Rectal smooth muscle tissue (tissue), 1 donor: ENCODE data around the gene CREG1.

Experiments used
- H3K27ac ChIP-seq: one replicate; pipeline ENCODE4 v1.7.0; 2013; ENCODE audit warnings: low read depth, low read length, inconsistent platforms
- H3K27me3 ChIP-seq: one replicate; pipeline ENCODE4 v1.7.0; 2013; ENCODE audit warnings: low read length; ENCODE audit not compliant: control insufficient read depth, insufficient read depth
- H3K36me3 ChIP-seq: one replicate; pipeline ENCODE4 v1.7.0; 2013; ENCODE audit warnings: low read length; ENCODE audit not compliant: control insufficient read depth, insufficient read depth
- H3K4me1 ChIP-seq: one replicate; pipeline ENCODE4 v1.7.0; 2013; ENCODE audit warnings: low read length; ENCODE audit not compliant: control insufficient read depth, insufficient read depth
- H3K4me3 ChIP-seq: one replicate; pipeline ENCODE4 v1.7.0; 2013; ENCODE audit warnings: low read length
- H3K9ac ChIP-seq: one replicate; pipeline ENCODE4 v1.7.0; 2013; ENCODE audit warnings: low read length

CREG1 gene

DNA sequence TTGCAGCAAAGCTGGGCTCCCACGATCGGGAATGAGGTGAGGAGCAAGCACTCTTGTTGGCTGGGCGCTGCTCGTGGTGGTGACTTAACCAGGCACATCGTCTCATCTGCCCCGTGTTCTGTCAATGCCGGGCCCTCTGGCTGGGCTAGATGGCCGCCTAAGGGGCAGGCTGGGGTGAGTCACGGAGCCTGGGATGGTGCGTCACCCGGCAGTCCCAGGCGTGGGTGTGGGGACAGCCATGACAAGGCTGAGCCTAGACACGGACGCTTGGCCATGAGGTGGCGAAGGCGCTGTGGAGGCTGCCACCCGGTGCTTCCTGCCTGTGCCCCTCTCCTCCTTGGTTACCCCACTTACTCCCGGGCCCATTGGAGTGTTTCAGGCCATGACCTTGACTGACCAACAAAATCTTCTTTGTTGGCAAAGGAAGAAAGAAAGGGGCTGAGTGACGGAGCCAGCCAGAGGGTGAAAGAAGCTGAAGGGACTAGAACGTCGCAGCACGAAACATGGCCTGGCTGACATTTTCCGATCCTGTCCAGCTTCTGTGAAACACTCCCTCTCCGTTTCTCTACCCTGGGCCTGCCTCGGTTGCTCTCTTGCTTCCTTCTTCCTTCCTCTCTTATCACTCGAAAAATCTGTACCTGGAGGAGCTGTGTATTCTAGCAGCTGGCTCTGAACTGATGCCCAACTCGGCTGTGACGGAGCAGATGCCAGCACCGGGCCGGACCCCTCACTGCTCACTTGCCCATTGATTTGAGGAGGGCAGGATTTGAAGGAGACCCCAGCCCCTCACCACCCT, 35.8 kb downstream of the CREG1 start:
- Histone ChIP-seq H3K4me1 (no peaks in the 10 kb centered on the region), H3K36me3 (no peaks in the 10 kb centered on the region), H3K27me3 (no peaks in the 10 kb centered on the region), H3K9ac (no peak overlapping the region), H3K27ac (no peak overlapping the region), H3K4me3 (peak overlapping the region; percentile 41)

DNA sequence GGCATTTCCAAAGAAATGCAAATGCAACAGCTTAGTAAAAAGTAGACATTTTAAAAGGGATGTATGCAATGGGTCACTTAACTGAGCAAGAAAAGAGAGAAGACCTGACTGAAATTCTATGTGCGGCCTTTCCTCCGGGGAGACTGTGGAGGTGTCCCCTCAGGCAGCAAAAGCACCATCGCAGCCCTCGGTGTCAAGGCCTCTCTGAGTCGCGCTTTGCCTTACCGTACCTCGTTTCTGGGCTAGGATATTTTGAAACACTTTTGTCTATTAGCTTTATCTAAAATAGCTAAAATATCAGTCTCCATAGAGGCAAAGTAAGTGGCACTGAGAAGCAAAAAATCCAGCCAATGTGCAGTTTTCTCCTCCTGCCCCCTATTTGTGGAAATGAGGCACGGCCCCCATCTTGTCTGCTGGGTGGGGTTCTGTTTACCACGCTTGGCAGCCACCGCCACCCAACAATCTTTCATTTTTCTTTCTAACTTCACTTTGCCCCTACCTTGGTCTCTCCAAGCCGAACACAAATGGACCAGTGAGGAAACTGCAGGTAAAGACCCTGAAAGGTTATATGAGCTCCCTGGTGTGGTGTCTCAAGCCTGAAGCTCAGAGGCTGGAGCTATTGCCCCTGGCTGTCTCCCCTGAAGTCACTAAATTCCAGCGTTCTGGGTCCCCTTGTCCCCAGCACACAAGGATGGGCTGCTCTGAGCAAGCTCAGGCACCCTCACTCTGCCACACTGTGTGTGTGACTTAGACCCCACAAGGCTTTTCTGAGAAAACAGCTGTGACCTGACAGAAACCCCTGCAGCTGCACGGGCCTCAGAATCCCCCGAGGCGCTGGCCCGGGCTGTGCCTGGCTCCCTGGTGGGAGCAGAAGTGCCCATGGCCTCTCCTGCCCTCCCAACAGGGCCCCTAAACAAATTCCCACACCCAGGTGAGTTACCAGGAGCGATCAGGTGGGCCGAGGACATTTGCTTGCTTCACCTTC, 36.9 kb downstream of the CREG1 start:
- no peaks in the 10 kb centered on the region for H3K36me3 ChIP-seq
- H3K4me1 ChIP-seq, result no peaks in the 10 kb centered on the region
- no peak overlapping the region for H3K27ac ChIP-seq
- peak overlapping the region; percentile 12 for H3K4me3 ChIP-seq
- no peak overlapping the region for H3K9ac ChIP-seq
- H3K27me3 ChIP-seq, result no peaks in the 10 kb centered on the region

- no peaks in the 10 kb centered on the region for H3K36me3 ChIP-seq
- no peaks in the 10 kb centered on the region for H3K27me3 ChIP-seq
- H3K27ac ChIP-seq, result no peak overlapping the region
- H3K4me3 ChIP-seq, result peak overlapping the region; percentile 23
- H3K4me1 ChIP-seq, result no peaks in the 10 kb centered on the region
- H3K9ac ChIP-seq, result no peak overlapping the region
Observed at GRCh38 chr1:167515893-167516321, 37.7 kb downstream of the CREG1 start.

DNA sequence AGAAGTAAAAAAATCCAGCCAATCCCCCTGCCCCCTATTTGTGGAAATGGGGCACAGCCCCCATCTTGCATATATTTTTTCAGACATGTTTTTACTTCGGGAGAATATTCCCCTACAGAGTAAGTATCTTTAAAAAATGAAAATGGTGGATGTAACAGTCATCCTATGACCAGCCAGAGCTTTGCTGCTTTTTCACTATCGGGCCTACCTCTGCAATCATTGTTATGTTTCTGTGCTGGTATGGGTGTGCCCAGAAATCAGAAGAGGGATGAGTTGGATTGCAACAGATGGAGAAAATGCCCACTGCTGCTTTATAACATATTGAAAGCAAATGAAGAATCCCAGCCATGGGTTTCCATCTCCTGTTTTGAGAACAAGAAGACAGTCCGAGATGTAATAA, 38.1 kb downstream of the CREG1 start:
- Histone ChIP-seq H3K27ac (no peak overlapping the region), H3K9ac (no peak overlapping the region), H3K36me3 (no peaks in the 10 kb centered on the region), H3K4me1 (no peaks in the 10 kb centered on the region), H3K27me3 (no peaks in the 10 kb centered on the region), H3K4me3 (peak overlapping the region; percentile 23)

GRCh38 chr1:167514288-167514687, 39.3 kb downstream of the CREG1 start:
- no peak overlapping the region for H3K9ac ChIP-seq

GRCh38 chr1:167512046-167512654, 41.4 kb downstream of the CREG1 start:
- Histone ChIP-seq H3K36me3 (no peaks in the 10 kb centered on the region), H3K4me3 (no peak overlapping the region), H3K27me3 (no peaks in the 10 kb centered on the region), H3K9ac (no peak overlapping the region), H3K27ac (no peak overlapping the region), H3K4me1 (no peaks in the 10 kb centered on the region)

More at GRCh38 chr1:167514288-167514687, 39.3 kb downstream of the CREG1 start:
- Histone ChIP-seq H3K27me3 (no peaks in the 10 kb centered on the region), H3K36me3 (no peaks in the 10 kb centered on the region), H3K4me1 (no peaks in the 10 kb centered on the region), H3K4me3 (no peak overlapping the region), H3K27ac (no peak overlapping the region)

DNA sequence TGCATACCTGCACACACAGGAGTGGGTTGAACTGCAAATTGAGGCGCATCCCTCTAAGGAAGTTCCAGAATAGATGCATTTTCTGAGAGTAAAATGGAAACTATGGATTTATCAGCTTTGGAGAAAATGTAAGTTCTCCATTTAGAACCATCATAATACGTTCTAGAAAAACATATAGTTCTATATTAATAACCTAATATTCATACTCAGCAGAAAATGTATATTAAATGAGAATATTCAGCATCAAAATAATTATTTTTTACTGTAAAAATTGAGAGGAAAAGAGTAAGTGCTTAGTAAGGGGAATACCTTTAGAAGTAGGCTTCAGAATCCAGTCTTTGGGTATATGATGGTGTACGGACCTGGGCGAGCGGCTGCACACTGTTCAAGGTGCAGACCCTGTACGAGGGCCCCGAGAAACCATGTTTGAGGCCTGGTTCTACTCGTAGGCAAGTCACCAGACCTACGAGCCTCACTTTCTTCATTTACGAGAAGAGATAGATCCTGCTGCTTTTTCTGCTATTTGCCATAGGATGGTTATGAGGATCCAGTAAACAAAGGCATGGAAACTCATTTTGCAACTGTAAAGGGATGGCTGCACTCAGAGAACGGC, 42.1 kb downstream of the CREG1 start:
- no peak overlapping the region for H3K9ac ChIP-seq
- H3K4me3 ChIP-seq, result no peak overlapping the region
- H3K4me1 ChIP-seq, result no peaks in the 10 kb centered on the region
- no peak overlapping the region for H3K27ac ChIP-seq
- no peaks in the 10 kb centered on the region for H3K36me3 ChIP-seq
- H3K27me3 ChIP-seq, result no peaks in the 10 kb centered on the region

DNA sequence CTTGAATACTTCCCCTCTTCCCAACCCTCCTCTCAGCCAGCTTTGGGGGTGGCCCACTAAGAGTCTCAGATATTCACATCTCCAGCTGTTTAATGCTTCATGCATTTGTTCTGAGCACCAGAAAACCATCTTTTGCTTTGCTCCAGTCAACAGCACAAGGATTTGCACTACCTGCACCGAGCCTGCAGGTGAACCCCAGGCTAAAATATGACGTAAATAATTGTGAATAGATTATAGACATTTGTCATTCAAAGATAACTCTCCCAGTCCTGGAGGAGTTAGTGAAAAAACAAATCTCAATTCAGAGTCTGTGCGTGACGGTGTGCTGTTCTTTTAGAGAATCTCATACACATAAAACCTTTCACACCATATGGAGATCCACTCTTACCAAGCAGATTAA, 42.7 kb downstream of the CREG1 start:
- Histone ChIP-seq H3K4me1 (no peaks in the 10 kb centered on the region), H3K9ac (no peak overlapping the region), H3K4me3 (no peak overlapping the region), H3K36me3 (no peaks in the 10 kb centered on the region), H3K27ac (no peak overlapping the region), H3K27me3 (no peaks in the 10 kb centered on the region)

DNA sequence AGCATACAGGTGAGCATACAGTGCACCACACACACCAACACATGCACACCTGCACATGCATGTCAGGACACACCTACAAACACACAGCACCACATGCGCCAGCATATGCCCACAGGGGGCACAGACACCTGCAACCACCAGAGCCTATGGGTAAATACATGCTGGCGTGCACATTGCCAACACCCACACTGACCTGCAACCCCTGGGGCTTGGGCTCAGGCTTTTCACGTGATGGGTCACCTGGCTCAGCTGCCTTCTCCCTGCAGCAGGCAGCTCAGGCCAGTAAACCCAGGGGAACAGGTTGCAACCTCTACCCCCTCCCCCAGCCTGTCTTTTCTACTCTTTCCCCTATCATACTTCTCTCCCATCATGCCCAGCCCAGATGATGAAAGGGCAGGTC, 43.3 kb downstream of the CREG1 start:
- no peaks in the 10 kb centered on the region for H3K27me3 ChIP-seq
- H3K9ac ChIP-seq, result no peak overlapping the region
- H3K4me3 ChIP-seq, result no peak overlapping the region
- no peaks in the 10 kb centered on the region for H3K4me1 ChIP-seq
- no peaks in the 10 kb centered on the region for H3K36me3 ChIP-seq
- H3K27ac ChIP-seq, result no peak overlapping the region

DNA sequence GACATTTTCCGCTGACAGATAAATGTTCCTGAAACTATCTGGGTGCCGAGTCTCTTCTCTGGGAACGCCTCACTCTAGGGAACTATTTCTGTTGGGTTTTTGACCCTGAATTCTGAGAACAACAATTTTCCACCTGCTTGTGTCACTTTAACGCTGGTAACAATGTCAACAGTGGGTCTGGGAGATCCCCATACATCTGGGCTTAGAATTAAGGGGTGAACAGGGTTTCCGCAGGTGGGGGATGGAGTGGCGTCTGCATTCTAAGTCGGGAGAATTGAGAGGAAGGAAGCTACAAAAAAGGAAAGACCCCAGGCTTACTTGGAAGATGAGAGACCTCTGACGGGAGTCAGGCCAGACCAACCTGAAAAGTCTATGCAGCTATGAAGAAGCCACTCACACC, 44.0 kb downstream of the CREG1 start:
- no peak overlapping the region for H3K27ac ChIP-seq
- no peak overlapping the region for H3K4me3 ChIP-seq
- H3K36me3 ChIP-seq, result no peaks in the 10 kb centered on the region
- H3K27me3 ChIP-seq, result no peaks in the 10 kb centered on the region
- no peaks in the 10 kb centered on the region for H3K4me1 ChIP-seq
- H3K9ac ChIP-seq, result no peak overlapping the region

- no peak overlapping the region for H3K4me3 ChIP-seq
- H3K9ac ChIP-seq, result no peak overlapping the region
- H3K36me3 ChIP-seq, result no peaks in the 10 kb centered on the region
- H3K4me1 ChIP-seq, result no peaks in the 10 kb centered on the region
- H3K27me3 ChIP-seq, result no peaks in the 10 kb centered on the region
- no peak overlapping the region for H3K27ac ChIP-seq
Observed at GRCh38 chr1:167507719-167508118, 45.8 kb downstream of the CREG1 start.

GRCh38 chr1:167504467-167504827, 49.1 kb downstream of the CREG1 start:
- Histone ChIP-seq H3K27ac (no peak overlapping the region), H3K4me1 (no peaks in the 10 kb centered on the region), H3K9ac (no peak overlapping the region), H3K27me3 (no peaks in the 10 kb centered on the region), H3K4me3 (no peak overlapping the region), H3K36me3 (no peaks in the 10 kb centered on the region)
